ENCODE data around the gene NBEAL1.
"Not testable (repeated sequence)": the region's sequence is repeated elsewhere in the genome, so short reads cannot be mapped to it uniquely, and the experiment has no call there.

NBEAL1 gene

DNA sequence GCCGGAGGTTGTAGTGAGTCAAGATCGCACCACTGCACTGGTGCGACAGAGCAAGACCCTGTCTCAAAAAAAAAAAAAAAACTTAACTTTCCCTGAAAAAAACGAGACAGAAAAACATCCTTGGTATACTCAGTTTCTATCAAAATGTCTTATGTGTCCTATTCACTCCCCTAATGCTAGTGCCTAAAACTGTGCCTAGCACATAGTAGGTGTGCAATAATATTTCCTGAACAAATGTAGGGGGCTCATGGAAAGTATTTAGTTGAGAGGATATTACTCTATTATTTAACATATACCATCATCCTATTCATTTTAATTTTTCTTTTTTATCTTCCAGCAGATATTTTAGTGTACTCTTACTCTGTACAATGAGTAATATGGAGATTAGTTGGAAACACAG, 120.4 kb downstream of the NBEAL1 start:
- Histone ChIP-seq H3K9me3 (ENCODE audit: control insufficient read depth in 5 of 5, low read length in 5 of 5) (no peaks in the 10 kb centered on the region), H3K4me3 (ENCODE audit: low read depth in 1 of 5, low read length in 5 of 5) (no peak overlapping the region), H3K9ac (ENCODE audit: low read length in 5 of 5) (no peak overlapping the region), H3K4me1 (ENCODE audit: control insufficient read depth in 5 of 5, insufficient read depth in 5 of 5, low read length in 5 of 5) (no peaks in the 10 kb centered on the region), H3K27ac (ENCODE audit: low read depth, low read length) (no peak overlapping the region), H3K27me3 (ENCODE audit: control insufficient read depth in 5 of 5, insufficient read depth in 4 of 5, low read length in 5 of 5) (no peaks in the 10 kb centered on the region), H3K36me3 (ENCODE audit: control insufficient read depth in 5 of 5, insufficient read depth in 5 of 5, low read length in 5 of 5) (peaks cover 11 to 54% (median 43%) of the 10 kb centered on the region in 5 donors)

DNA sequence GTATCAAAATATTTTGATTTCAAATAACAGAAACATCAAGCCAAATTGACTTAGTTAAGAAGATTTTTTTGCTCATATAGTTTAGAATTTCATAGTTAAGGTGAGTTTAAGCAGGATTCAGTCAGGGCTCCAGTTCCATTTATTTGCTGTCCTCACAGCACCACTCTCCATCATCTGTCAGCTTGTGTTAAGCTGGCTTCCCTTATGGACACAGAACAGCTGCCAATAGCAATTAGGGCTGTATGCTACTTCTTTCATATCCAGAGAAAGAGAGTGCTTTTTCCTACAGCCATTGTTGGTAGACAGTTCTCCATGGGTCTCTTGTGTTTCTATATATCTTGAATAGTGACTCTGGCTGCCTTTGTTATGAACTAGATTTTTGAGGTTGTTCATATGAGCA, 128.7 kb downstream of the NBEAL1 start:
- no peaks in the 10 kb centered on the region for H3K4me1 ChIP-seq (ENCODE audit: control insufficient read depth in 5 of 5, insufficient read depth in 5 of 5, low read length in 5 of 5)
- H3K4me3 ChIP-seq (ENCODE audit: low read depth in 1 of 5, low read length in 5 of 5), result no peak overlapping the region
- no peaks in the 10 kb centered on the region for H3K9me3 ChIP-seq (ENCODE audit: control insufficient read depth in 5 of 5, low read length in 5 of 5)
- no peak overlapping the region for H3K27ac ChIP-seq (ENCODE audit: low read depth, low read length)
- H3K9ac ChIP-seq (ENCODE audit: low read length in 5 of 5), result no peak overlapping the region
- H3K27me3 ChIP-seq (ENCODE audit: control insufficient read depth in 5 of 5, insufficient read depth in 4 of 5, low read length in 5 of 5), result no peaks in the 10 kb centered on the region
- peaks cover 0 to 35% (median 21%) of the 10 kb centered on the region in 5 donors for H3K36me3 ChIP-seq (ENCODE audit: control insufficient read depth in 5 of 5, insufficient read depth in 5 of 5, low read length in 5 of 5)

DNA sequence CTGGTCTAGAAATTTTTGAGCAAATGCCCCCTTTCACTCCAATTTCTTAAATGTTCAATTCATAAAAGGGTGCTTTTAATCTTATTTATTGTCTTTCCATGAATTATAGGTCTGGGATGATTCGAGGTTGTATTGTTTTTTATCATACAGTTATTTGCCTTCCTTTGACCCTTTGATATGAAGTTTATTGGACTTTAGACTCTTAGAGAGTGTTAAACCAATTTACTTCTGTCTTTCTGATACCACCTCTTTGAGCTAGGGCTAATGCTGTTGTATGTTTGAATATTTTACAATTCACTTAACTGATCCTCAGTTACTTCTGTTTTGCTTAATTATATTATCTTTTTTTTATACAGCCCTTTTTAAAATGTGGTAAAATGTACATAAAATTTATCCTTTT, 134.5 kb downstream of the NBEAL1 start:
- Histone ChIP-seq H3K9me3 (ENCODE audit: control insufficient read depth in 5 of 5, low read length in 5 of 5) (peaks cover 0 to 2% (median 0%) of the 10 kb centered on the region in 5 donors), H3K9ac (ENCODE audit: low read length in 5 of 5) (no peak overlapping the region), H3K4me1 (ENCODE audit: control insufficient read depth in 5 of 5, insufficient read depth in 5 of 5, low read length in 5 of 5) (no peaks in the 10 kb centered on the region), H3K27me3 (ENCODE audit: control insufficient read depth in 5 of 5, insufficient read depth in 4 of 5, low read length in 5 of 5) (no peaks in the 10 kb centered on the region), H3K27ac (ENCODE audit: low read depth, low read length) (no peak overlapping the region), H3K36me3 (ENCODE audit: control insufficient read depth in 5 of 5, insufficient read depth in 5 of 5, low read length in 5 of 5) (peaks cover 20 to 49% (median 33%) of the 10 kb centered on the region in 5 donors), H3K4me3 (ENCODE audit: low read depth in 1 of 5, low read length in 5 of 5) (no peak overlapping the region)

DNA sequence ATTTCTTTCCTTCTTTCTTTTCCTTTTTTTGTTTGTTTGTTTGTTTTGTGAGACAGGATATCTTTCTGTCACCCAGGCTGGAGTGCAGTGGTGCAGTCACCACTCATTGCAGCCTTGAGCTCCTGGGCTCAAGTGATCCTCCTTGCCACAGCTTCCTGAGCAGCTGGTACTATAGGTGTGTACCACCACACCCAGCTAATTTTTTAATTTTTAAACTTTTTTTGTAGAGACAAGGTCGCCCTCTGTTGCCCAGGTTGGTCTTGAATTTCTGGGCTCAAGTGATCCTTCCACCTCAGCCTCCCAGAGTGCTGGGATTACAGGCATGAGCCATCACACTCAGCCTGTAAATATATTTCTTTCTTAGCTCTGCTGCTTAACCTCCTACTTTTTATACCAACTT, 140.7 kb downstream of the NBEAL1 start:
- no peak overlapping the region for H3K27ac ChIP-seq (ENCODE audit: low read depth, low read length)
- no peak overlapping the region for H3K9ac ChIP-seq (ENCODE audit: low read length in 5 of 5)
- H3K36me3 ChIP-seq (ENCODE audit: control insufficient read depth in 5 of 5, insufficient read depth in 5 of 5, low read length in 5 of 5), result peaks cover 14 to 45% (median 19%) of the 10 kb centered on the region in 5 donors
- no peaks in the 10 kb centered on the region for H3K9me3 ChIP-seq (ENCODE audit: control insufficient read depth in 5 of 5, low read length in 5 of 5)
- H3K4me1 ChIP-seq (ENCODE audit: control insufficient read depth in 5 of 5, insufficient read depth in 5 of 5, low read length in 5 of 5), result no peaks in the 10 kb centered on the region
- no peaks in the 10 kb centered on the region for H3K27me3 ChIP-seq (ENCODE audit: control insufficient read depth in 5 of 5, insufficient read depth in 4 of 5, low read length in 5 of 5)
- H3K4me3 ChIP-seq (ENCODE audit: low read depth in 1 of 5, low read length in 5 of 5), result no peak overlapping the region

DNA sequence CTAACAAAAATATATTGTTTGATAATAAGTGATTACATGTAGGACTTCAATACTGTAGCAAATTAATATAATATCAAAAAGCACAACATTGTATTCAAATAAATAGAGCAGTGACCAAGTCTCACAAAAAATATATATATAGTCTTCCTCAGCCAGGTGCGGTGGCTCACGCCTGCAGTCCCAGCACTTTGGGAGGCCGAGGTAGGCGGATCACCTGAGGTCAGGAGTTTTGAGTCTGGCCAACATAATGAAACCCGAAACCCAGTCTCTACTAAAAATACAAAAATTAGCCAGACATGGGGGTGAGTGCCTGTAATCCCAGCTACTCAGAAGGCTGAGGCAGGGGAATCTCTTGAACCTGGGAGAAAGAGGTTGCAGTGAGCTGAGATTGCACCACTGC, 148.0 kb downstream of the NBEAL1 start:
- H3K27me3 ChIP-seq (ENCODE audit: control insufficient read depth in 5 of 5, insufficient read depth in 4 of 5, low read length in 5 of 5); H3K9me3 ChIP-seq (ENCODE audit: control insufficient read depth in 5 of 5, low read length in 5 of 5); H3K27ac ChIP-seq (ENCODE audit: low read depth, low read length); H3K4me1 ChIP-seq (ENCODE audit: control insufficient read depth in 5 of 5, insufficient read depth in 5 of 5, low read length in 5 of 5); H3K9ac ChIP-seq (ENCODE audit: low read length in 5 of 5); H3K4me3 ChIP-seq (ENCODE audit: low read depth in 1 of 5, low read length in 5 of 5): not testable (repeated sequence)
- peaks cover 27 to 41% (median 29%) of the 10 kb centered on the region in 5 donors for H3K36me3 ChIP-seq (ENCODE audit: control insufficient read depth in 5 of 5, insufficient read depth in 5 of 5, low read length in 5 of 5)

DNA sequence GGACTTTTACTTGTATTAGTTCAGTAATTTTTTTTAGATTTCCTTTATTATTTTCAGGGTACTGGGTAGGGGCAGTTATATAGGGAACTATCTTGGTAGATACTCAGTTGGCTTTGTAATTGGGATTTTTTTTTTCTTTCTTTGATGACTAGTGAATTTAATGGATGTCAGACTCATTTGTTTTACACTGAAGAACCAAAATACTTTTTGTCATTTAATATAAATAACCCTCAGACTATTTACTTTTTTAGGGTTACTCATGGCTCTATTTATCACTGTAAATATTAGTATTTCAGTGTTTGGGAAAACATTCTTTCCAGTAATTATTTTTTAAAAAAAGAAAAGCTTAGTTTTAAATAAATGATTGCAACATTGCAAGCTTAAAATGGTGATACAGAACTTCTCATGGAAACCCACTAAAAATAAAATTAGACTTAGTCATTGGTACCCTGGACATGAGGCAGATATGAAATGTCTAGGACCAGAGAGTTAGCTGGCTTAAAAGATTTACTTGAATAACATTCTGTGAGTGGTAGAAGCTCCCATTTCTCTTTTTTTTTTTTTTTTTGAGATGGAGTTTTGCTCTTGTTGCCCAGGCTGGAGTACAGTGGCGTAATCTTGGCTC, 149.7 kb downstream of the NBEAL1 start:
- Histone ChIP-seq H3K27me3 (ENCODE audit: control insufficient read depth in 5 of 5, insufficient read depth in 4 of 5, low read length in 5 of 5) (no peaks in the 10 kb centered on the region), H3K9me3 (ENCODE audit: control insufficient read depth in 5 of 5, low read length in 5 of 5) (no peaks in the 10 kb centered on the region), H3K27ac (ENCODE audit: low read depth, low read length) (no peak overlapping the region), H3K4me3 (ENCODE audit: low read depth in 1 of 5, low read length in 5 of 5) (no peak overlapping the region), H3K4me1 (ENCODE audit: control insufficient read depth in 5 of 5, insufficient read depth in 5 of 5, low read length in 5 of 5) (no peaks in the 10 kb centered on the region), H3K9ac (ENCODE audit: low read length in 5 of 5) (no peak overlapping the region), H3K36me3 (ENCODE audit: control insufficient read depth in 5 of 5, insufficient read depth in 5 of 5, low read length in 5 of 5) (peaks cover 26 to 43% (median 31%) of the 10 kb centered on the region in 5 donors)

DNA sequence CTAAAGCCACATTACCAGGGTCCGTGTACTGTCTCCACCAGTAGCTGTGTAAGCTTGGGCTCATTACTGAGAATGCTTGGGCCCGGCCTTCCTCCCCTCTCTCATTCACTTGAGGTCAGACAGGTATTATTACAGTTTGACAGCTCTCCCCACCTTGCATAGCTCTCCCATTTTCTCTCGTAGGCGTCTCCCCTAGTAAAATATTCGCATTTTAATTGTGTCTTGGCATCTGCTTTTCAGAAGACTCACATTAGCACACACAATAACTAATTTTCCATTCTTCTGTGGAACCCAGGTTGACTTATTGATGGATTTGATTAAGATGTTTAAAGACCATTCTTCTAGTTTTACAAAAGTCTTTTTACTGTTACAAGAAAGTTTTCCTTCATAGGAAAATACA, 153.1 kb downstream of the NBEAL1 start:
- H3K9ac ChIP-seq (ENCODE audit: low read length in 5 of 5), result no peak overlapping the region
- no peaks in the 10 kb centered on the region for H3K4me1 ChIP-seq (ENCODE audit: control insufficient read depth in 5 of 5, insufficient read depth in 5 of 5, low read length in 5 of 5)
- no peak overlapping the region for H3K27ac ChIP-seq (ENCODE audit: low read depth, low read length)
- no peak overlapping the region for H3K4me3 ChIP-seq (ENCODE audit: low read depth in 1 of 5, low read length in 5 of 5)
- no peaks in the 10 kb centered on the region for H3K27me3 ChIP-seq (ENCODE audit: control insufficient read depth in 5 of 5, insufficient read depth in 4 of 5, low read length in 5 of 5)
- H3K9me3 ChIP-seq (ENCODE audit: control insufficient read depth in 5 of 5, low read length in 5 of 5), result no peaks in the 10 kb centered on the region
- H3K36me3 ChIP-seq (ENCODE audit: control insufficient read depth in 5 of 5, insufficient read depth in 5 of 5, low read length in 5 of 5), result peaks cover 23 to 35% (median 27%) of the 10 kb centered on the region in 5 donors

DNA sequence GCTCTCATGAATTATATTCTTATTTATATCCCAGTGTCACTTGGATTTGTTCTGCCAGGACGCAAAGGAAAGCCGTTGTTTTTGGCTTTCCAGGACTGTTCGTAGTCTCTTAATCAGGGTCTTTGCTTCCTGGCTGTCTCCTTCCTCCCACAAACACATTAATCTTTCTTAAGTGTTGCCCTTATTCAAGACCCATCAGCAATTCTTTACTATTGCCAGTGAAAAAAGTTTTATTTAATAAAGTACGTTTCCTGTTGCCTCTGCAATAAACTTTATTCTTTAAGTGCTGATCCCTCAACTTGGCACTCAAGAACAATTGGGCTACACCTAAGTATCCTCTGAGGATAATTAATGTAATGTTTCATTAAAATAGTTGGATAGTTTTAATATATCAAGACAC, 155.8 kb downstream of the NBEAL1 start:
- Histone ChIP-seq H3K4me3 (ENCODE audit: low read depth in 1 of 5, low read length in 5 of 5) (no peak overlapping the region), H3K4me1 (ENCODE audit: control insufficient read depth in 5 of 5, insufficient read depth in 5 of 5, low read length in 5 of 5) (no peaks in the 10 kb centered on the region), H3K27ac (ENCODE audit: low read depth, low read length) (no peak overlapping the region), H3K9ac (ENCODE audit: low read length in 5 of 5) (no peak overlapping the region), H3K9me3 (ENCODE audit: control insufficient read depth in 5 of 5, low read length in 5 of 5) (no peaks in the 10 kb centered on the region), H3K27me3 (ENCODE audit: control insufficient read depth in 5 of 5, insufficient read depth in 4 of 5, low read length in 5 of 5) (no peaks in the 10 kb centered on the region), H3K36me3 (ENCODE audit: control insufficient read depth in 5 of 5, insufficient read depth in 5 of 5, low read length in 5 of 5) (peaks cover 26 to 41% (median 31%) of the 10 kb centered on the region in 5 donors)

DNA sequence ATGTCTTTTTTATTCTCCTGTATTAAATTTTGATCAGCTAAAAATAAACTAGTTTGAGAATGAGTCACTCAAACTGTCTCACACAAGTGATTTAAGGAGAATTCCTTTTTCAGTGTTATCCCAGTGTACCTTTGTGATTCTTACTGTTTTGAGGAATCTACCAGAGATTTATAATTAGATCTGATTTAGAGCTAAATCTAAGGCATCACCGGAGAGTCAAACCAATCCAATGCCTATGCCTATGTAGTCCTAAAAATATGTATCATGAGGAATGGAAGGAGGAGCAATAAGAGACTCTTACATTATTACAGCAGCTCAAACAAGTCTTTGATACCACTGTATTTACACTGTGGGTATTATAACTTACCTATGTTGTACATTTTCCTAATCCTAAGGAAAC, 160.7 kb downstream of the NBEAL1 start:
- no peaks in the 10 kb centered on the region for H3K27me3 ChIP-seq (ENCODE audit: control insufficient read depth in 5 of 5, insufficient read depth in 4 of 5, low read length in 5 of 5)
- H3K36me3 ChIP-seq (ENCODE audit: control insufficient read depth in 5 of 5, insufficient read depth in 5 of 5, low read length in 5 of 5), result peaks cover 15 to 40% (median 26%) of the 10 kb centered on the region in 5 donors
- no peak overlapping the region for H3K27ac ChIP-seq (ENCODE audit: low read depth, low read length)

DNA sequence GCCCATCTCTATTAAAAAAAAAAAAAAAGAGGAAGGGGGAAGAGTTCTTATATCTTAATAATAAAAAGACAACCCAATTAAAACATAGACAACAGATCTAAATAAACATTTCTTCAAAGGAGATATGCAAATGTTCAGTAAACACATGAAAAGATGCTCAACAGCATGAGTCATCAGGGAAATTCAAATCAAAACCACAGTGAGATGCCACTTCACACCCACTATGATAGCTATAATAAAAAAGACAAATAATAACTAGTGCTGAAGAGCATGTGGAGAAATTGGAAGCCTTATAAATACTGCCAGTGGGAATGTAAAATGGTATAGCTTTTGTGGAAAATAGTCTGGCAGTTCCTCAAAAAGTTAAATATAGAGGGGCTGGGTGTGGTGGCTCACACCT, 162.7 kb downstream of the NBEAL1 start:
- Histone ChIP-seq H3K27ac (ENCODE audit: low read depth, low read length) (no peak overlapping the region), H3K9me3 (ENCODE audit: control insufficient read depth in 5 of 5, low read length in 5 of 5) (no peaks in the 10 kb centered on the region), H3K4me3 (ENCODE audit: low read depth in 1 of 5, low read length in 5 of 5) (no peak overlapping the region), H3K36me3 (ENCODE audit: control insufficient read depth in 5 of 5, insufficient read depth in 5 of 5, low read length in 5 of 5) (peaks cover 31 to 54% (median 37%) of the 10 kb centered on the region in 5 donors), H3K27me3 (ENCODE audit: control insufficient read depth in 5 of 5, insufficient read depth in 4 of 5, low read length in 5 of 5) (no peaks in the 10 kb centered on the region), H3K4me1 (ENCODE audit: control insufficient read depth in 5 of 5, insufficient read depth in 5 of 5, low read length in 5 of 5) (no peaks in the 10 kb centered on the region), H3K9ac (ENCODE audit: low read length in 5 of 5) (no peak overlapping the region)

More for the DNA sequence above, 160.7 kb downstream of the NBEAL1 start:
- Histone ChIP-seq H3K9me3 (ENCODE audit: control insufficient read depth in 5 of 5, low read length in 5 of 5) (no peaks in the 10 kb centered on the region), H3K9ac (ENCODE audit: low read length in 5 of 5) (no peak overlapping the region), H3K4me3 (ENCODE audit: low read depth in 1 of 5, low read length in 5 of 5) (no peak overlapping the region), H3K4me1 (ENCODE audit: control insufficient read depth in 5 of 5, insufficient read depth in 5 of 5, low read length in 5 of 5) (no peaks in the 10 kb centered on the region)

All from subcutaneous abdominal adipose tissue (tissue), 5 donors.